AG04450 (cell line): ENCODE data around the gene PRKN. TPM values are rescaled to one million over a fixed set of nuclear protein-coding genes. Genes with fewer than 3 reads are reported as not detected.

Experiments used
- CTCF ChIA-PET: fragments of 300-600, 350-600 bp; formaldehyde crosslinking; extraction: SDS; loops from one replicate; lab custom pipeline; 2022; ENCODE audit warnings: antibody characterized with exemption, inconsistent platforms; lab: Charles Lee
- POLR2A ChIA-PET: fragments of 350-600 bp; formaldehyde crosslinking; extraction: SDS; loops from one replicate; lab custom pipeline; 2021; ENCODE audit warnings: antibody characterized with exemption, inconsistent platforms; lab: Yijun Ruan, JAX
- DNase-seq: peaks from one replicate; pipeline ENCODE4 v3.0.0-alpha.2; 2011; ENCODE audit warnings: low read depth, low spot score
- H3K27ac ChIP-seq: one replicate; pipeline ENCODE4 v1.5.1; 2012; ENCODE audit warnings: low read depth, low read length, control low read depth
- H3K27me3 ChIP-seq: one replicate; pipeline ENCODE4 v1.6.0; 2012; ENCODE audit warnings: low read length; ENCODE audit not compliant: control insufficient read depth, insufficient read depth
- H3K4me3 ChIP-seq: 2 replicates; pipeline ENCODE4 v1.5.1; 2011; ENCODE audit warnings: mild to moderate bottlenecking, low read depth, low read length, control low read depth
- H3K9me3 ChIP-seq: 2 replicates; pipeline ENCODE4 v1.5.1; 2012; ENCODE audit warnings: low read length; ENCODE audit not compliant: control insufficient read depth, insufficient read depth
- CTCF ChIP-seq: IDR thresholded peaks from 2 replicates; pipeline ENCODE4 v1.5.1; 2011; ENCODE audit warnings: low read depth, low read length, control low read depth, inconsistent platforms
- polyA plus RNA-seq: library from polyadenylated mRNA; depleted of rRNA; stranded (reverse); fragments of >200 nt; gene quantifications from 2 replicates; pipeline ENCODE4 v1.2.3, GENCODE V29; 2011

PRKN gene
- polyA plus RNA-seq, 1 experiment = not detected

- CTCF ChIA-PET = no interaction called here
- Histone ChIP-seq H3K27ac (no peak overlapping the region), H3K4me3 (no peak overlapping the region), H3K27me3 (no peaks in the 10 kb centered on the region), H3K9me3 (peaks cover 16% of the 10 kb centered on the region)
- POLR2A ChIA-PET = no interaction called here
- TF ChIP-seq CTCF = no peak
- DNase-seq = no peak
These were observed 453.6 kb downstream of the PRKN start for GRCh38 chr6:162273986-162274385.

- Histone ChIP-seq H3K27ac (no peak overlapping the region), H3K4me3 (no peak overlapping the region), H3K27me3 (no peaks in the 10 kb centered on the region), H3K9me3 (peaks cover 16% of the 10 kb centered on the region)
- no peak for TF ChIP-seq CTCF
- ChIA-PET CTCF (no interaction called here), POLR2A (no interaction called here)
- no peak for DNase-seq
These were observed 455.6 kb downstream of the PRKN start for GRCh38 chr6:162271922-162272321.

GRCh38 chr6:162270966-162271365 lies 456.6 kb downstream of the PRKN start:
- H3K9me3 ChIP-seq = peaks cover 16% of the 10 kb centered on the region
- TF ChIP-seq CTCF = no peak
- POLR2A ChIA-PET = no interaction called here
- DNase-seq = no peak
- no peak overlapping the region for H3K4me3 ChIP-seq
- CTCF ChIA-PET = no interaction called here
- no peaks in the 10 kb centered on the region for H3K27me3 ChIP-seq
- no peak overlapping the region for H3K27ac ChIP-seq

DNA sequence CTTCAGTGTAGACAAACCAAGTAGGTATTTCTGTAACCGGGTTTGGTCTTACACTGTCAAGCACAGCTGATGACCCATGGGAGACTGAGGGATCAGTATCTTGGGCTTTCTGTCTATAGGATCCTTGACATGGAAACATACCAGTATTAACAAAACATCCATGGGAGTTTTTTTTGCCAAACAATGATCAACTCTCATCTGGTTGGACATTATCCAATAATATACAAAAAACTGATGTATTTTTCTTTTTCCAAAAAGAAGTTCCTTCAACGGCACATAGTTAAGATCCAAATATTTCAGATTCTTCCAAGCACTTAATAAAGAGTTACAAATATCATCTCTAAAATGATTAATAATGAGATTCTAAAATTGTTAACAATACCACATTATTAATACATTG lies 459.9 kb downstream of the PRKN start:
- peaks cover 36% of the 10 kb centered on the region for H3K9me3 ChIP-seq
- ChIA-PET CTCF (no interaction called here), POLR2A (no interaction called here)
- DNase-seq = no peak
- H3K27me3 ChIP-seq = no peaks in the 10 kb centered on the region
- no peak overlapping the region for H3K27ac ChIP-seq
- no peak overlapping the region for H3K4me3 ChIP-seq
- no peak for TF ChIP-seq CTCF

GRCh38 chr6:162267126-162267525 lies 460.4 kb downstream of the PRKN start:
- POLR2A ChIA-PET = no interaction called here
- DNase-seq = no peak
- no peak overlapping the region for H3K27ac ChIP-seq
- TF ChIP-seq CTCF = no peak
- H3K9me3 ChIP-seq = peaks cover 37% of the 10 kb centered on the region
- CTCF ChIA-PET = no interaction called here
- H3K27me3 ChIP-seq = no peaks in the 10 kb centered on the region
- H3K4me3 ChIP-seq = no peak overlapping the region
